NCI-H2081 (cell line): ENCODE measurements around the gene HELB.

Experiments
- DNase-seq, 2 experiments: peaks; one replicate each; lab custom pipeline; 2025; lab: John Stamatoyannopoulos, UW

HELB gene

GRCh38 chr12:66361703-66362102, 59.4 kb downstream of the HELB start:
- DNase-seq = no peak

- no peak for DNase-seq
These were observed 63.6 kb downstream of the HELB start for GRCh38 chr12:66365718-66366490.

- no peak for DNase-seq
These were observed 64.8 kb downstream of the HELB start for GRCh38 chr12:66367015-66367667.

GRCh38 chr12:66371982-66372381, 69.7 kb downstream of the HELB start:
- DNase-seq = no peak

GRCh38 chr12:66375560-66375959, 73.3 kb downstream of the HELB start:
- no peak for DNase-seq

GRCh38 chr12:66379616-66380015, 77.3 kb downstream of the HELB start:
- DNase-seq = no peak

- DNase-seq = no peak
These were observed 78.7 kb downstream of the HELB start for GRCh38 chr12:66380769-66381535.

- no peak for DNase-seq
These were observed 84.8 kb downstream of the HELB start for GRCh38 chr12:66387117-66387516.
